Epithelial cell of alveolus of lung (primary cell): ENCODE results near the gene NDUFS1. TPM values are rescaled to one million over a fixed set of nuclear protein-coding genes. Genes with fewer than 3 reads are reported as not detected.

Source experiments
- total RNA-seq: library from RNA; depleted of rRNA; stranded (reverse); fragments of >200 nt; gene quantifications from 2 replicates; pipeline ENCODE4 v1.2.1, GENCODE V29; 2015

NDUFS1 gene
- total RNA-seq, result 41.3 and 89.9 TPM in 2 replicates

DNA sequence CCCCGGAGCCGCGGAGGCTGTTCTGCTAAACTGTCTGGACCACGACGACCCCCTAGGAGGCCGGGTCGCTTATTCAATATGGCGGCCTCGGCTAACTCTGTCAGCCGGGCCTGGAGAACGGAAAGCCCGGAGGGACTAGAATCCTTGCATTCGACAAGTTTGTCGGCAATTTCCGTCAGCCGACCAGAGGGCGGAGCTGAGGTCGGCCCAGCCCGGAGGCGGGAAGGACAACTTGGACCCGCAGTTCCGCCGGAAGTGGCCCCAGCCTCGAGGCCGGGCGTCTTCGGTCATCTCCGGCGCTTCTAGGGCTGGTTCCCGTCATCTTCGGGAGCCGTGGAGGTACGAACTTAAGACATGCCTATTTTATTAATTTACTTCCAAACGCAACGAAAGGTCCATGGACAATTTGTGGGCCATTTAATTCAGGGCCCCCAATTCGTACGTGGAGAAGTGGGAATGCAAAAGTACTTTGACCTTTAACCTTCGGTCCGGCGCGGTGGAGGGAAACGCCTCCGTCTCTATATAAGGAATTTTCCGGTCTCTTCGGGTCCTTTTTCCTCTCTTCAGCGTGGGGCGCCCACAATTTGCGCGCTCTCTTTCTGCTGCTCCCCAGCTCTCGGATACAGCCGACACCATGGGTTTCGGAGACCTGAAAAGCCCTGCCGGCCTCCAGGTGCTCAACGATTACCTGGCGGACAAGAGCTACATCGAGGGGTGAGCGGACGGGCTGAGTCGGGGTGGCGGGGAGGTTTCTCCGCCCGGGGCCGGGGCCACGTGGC lies at the start of gene NDUFS1, which contains the start of gene EEF1B2:
Gene NDUFS1 (minus strand): TSS at position 99 of the 779 bp plus-strand sequence. CDS start 5,766 bp downstream, outside the sequence.
Gene EEF1B2 (plus strand): TSS at position 550 of the 779 bp plus-strand sequence. CDS start 85 bp downstream, at position 635.

GRCh38 chr2:206085742-206086445 lies 73.3 kb downstream of the NDUFS1 start, which contains the start of gene INO80D:
TSS of gene INO80D (minus strand) at chr2:206086174. CDS start at chr2:206063016, 23,158 bp downstream.

Other genes starting within 250 kb of the NDUFS1 start
- 4.4 and 5.2 TPM in 2 replicates for gene INO80D, start 73.3 kb downstream of the NDUFS1 start, total RNA-seq
- gene EEF1B2, start 451 bp upstream of the NDUFS1 start, total RNA-seq, result 462 and 579 TPM in 2 replicates
- gene ZDBF2, start 115.2 kb upstream of the NDUFS1 start, total RNA-seq, result 5.7 and 7.3 TPM in 2 replicates